ENCODE measurements around the gene ALK. TPM values are rescaled to one million over a fixed set of nuclear protein-coding genes. Genes with fewer than 3 reads are reported as not detected.

The ALK gene
- total and polyA plus RNA-seq, 10 of the 15 experiments (the other 5 are each of a cell fraction or from before 2014, with no cell fraction given) = 0.11 TPM; not detected in 9

GRCh38 chr2:29763371-29763770, 158.0 kb downstream of the ALK start:
- CTCF ChIA-PET = no interaction called here
- ATAC-seq (no peak), DNase-seq (ENCODE audit: low read depth, low spot score) (no peak), FAIRE-seq (no peak)
- Histone ChIP-seq H2AFZ (ENCODE audit: control insufficient read depth, low read depth, low read length) (no peak overlapping the region), H3K4me2 (ENCODE audit: control insufficient read depth, insufficient read depth) (no peak overlapping the region), H3K79me2 (ENCODE audit: control insufficient read depth, insufficient read depth, low read length) (no peaks in the 10 kb centered on the region), H3K4me3 (no peak overlapping the region), H3K9ac (ENCODE audit: control insufficient read depth, insufficient read depth, low read length) (no peak overlapping the region), H3K9me3 (replicated peaks; ENCODE audit: control insufficient read depth, insufficient read depth, low read length) (no peaks in the 10 kb centered on the region), H3K27me3 (replicated peaks in 1 of 2; ENCODE audit: control insufficient read depth in 2 of 2, insufficient read depth in 2 of 2, low read length in 1 of 2) (no peaks in the 10 kb centered on the region), H3K27ac (ENCODE audit: control insufficient read depth, insufficient read depth) (no peak overlapping the region), H3K36me3 (ENCODE audit: control insufficient read depth in 2 of 2, insufficient read depth in 2 of 2, low read length in 1 of 2) (no peaks in the 10 kb centered on the region), H4K20me1 (ENCODE audit: control insufficient read depth, insufficient read depth) (no peaks in the 10 kb centered on the region), H3K4me1 (ENCODE audit: control insufficient read depth, insufficient read depth, low read length) (no peaks in the 10 kb centered on the region)
- 4% methylated on average over 3 of the region's 3 CpGs for WGBS (ENCODE audit: insufficient coverage, insufficient replicate concordance, low lambda C conversion rate, missing lambda C conversion rate)
- BruUV-seq (replicated peaks) = no TSS peak
- TF ChIP-seq PKNOX1 (IDR thresholded peaks at IDR 0.05) = no peak
- TF ChIP-seq NBN (IDR thresholded peaks at IDR 0.05) = no peak
- no peak for TF ChIP-seq JUNB (IDR thresholded peaks at IDR 0.05)
- TF ChIP-seq DPF2 (IDR thresholded peaks at IDR 0.05) = no peak
- no peak for TF ChIP-seq NFYB (IDR thresholded peaks at IDR 0.05; ENCODE audit: insufficient read depth, low read depth, low read length)
- TF ChIP-seq USF1 (IDR thresholded peaks at IDR 0.05; ENCODE audit: borderline replicate concordance, extremely low read length, insufficient read depth, low read depth, low read length) = no peak
- no peak for TF ChIP-seq SREBF1 (IDR thresholded peaks at IDR 0.05; ENCODE audit: low read length)
- no peak for TF ChIP-seq BACH1 (IDR thresholded peaks at IDR 0.05; ENCODE audit: borderline replicate concordance)
- no peak for TF ChIP-seq HSF1 (IDR thresholded peaks at IDR 0.05; ENCODE audit: low read depth, low read length)
- no peak for TF ChIP-seq BCLAF1 (IDR thresholded peaks at IDR 0.05)
- TF ChIP-seq NFYA (IDR thresholded peaks at IDR 0.05; ENCODE audit: borderline replicate concordance, low read depth, low read length) = no peak
- no peak for TF ChIP-seq EED (IDR thresholded peaks at IDR 0.05; ENCODE audit: low read depth)
- TF ChIP-seq POLR2A (IDR thresholded peaks at IDR 0.05; ENCODE audit: low read depth, low read length) = no peak
- TF ChIP-seq RB1 (IDR thresholded peaks at IDR 0.05; ENCODE audit: borderline replicate concordance) = no peak
- POLR2A ChIA-PET = no interaction called here
- SMC1A ChIA-PET (ENCODE audit: uncharacterized antibody, unreplicated experiment) = no interaction called here
- in situ Hi-C loops (cut with MboI) = no loop called here
- RAD21 ChIA-PET (ENCODE audit: unreplicated experiment) = no interaction called here
- intact Hi-C loops (cut with micrococcal nuclease; ENCODE audit: unreplicated experiment) = no loop called here

Data from GM12878 (cell line).